HepG2 (cell line): Measurements from ENCODE around the gene ST3GAL4. TPM values are rescaled to one million over a fixed set of nuclear protein-coding genes. Genes with fewer than 3 reads are reported as not detected.

Source experiments
- ATAC-seq: fragments of 200-7000 bp; cut with Tn5 transposase; 3 replicates; pipeline ENCODE4 v1.9.1; 2020; ENCODE audit warnings: mild to moderate bottlenecking, moderate library complexity
- BruUV-seq: library from RNA; stranded (reverse); fragments of 400-500 nt; replicated peaks from 2 replicates; lab custom pipeline; 2021; lab: Mats Ljungman, UMichigan
- CTCF ChIA-PET: fragments of 300-600 bp; formaldehyde crosslinking; extraction: SDS; loops from one replicate; lab custom pipeline; 2021; ENCODE audit warnings: low total read pairs, inconsistent platforms, low intra/inter-chr PET ratio; lab: Yijun Ruan, JAX
- POLR2A ChIA-PET: fragments of 350-600 bp; sonication (Branson Sonifier 250); formaldehyde crosslinking; loops from one replicate; lab custom pipeline; 2020; ENCODE audit warnings: antibody characterized with exemption, inconsistent platforms; lab: Yijun Ruan, JAX
- DNase-seq: peaks from one replicate; pipeline ENCODE4 v3.0.0-alpha.2; 2015; ENCODE audit warnings: low spot score
- FAIRE-seq: peaks from 3 replicates; lab custom pipeline; 2011; peaks lifted over from hg19 to GRCh38; lab: Jason Lieb, UNC
- H2AFZ ChIP-seq: one replicate; pipeline ENCODE4 v1.6.1; 2011; ENCODE audit warnings: low read length, inconsistent platforms
- H3K27ac ChIP-seq: fragments of 300-600 bp; 3 replicates; pipeline ENCODE4 v1.8.0; 2011; ENCODE audit warnings: mixed run types, mild to moderate bottlenecking, mixed read lengths, low read length, inconsistent platforms; ENCODE audit not compliant: insufficient read depth; ENCODE audit errors: extremely low read length
- H3K27me3 ChIP-seq, 2 experiments: fragments of 200-600 bp in 1 of 2; 2 replicates in 1 of 2; 3 replicates in 1 of 2; pipeline versions ENCODE4 v1.6.0 to v1.8.0; 2011; ENCODE audit warnings: low read length in 2 of 2, mild to moderate bottlenecking in 2 of 2, moderate library complexity in 2 of 2, inconsistent platforms in 1 of 2; ENCODE audit not compliant: insufficient read depth in 2 of 2, control insufficient read depth in 1 of 2
- H3K36me3 ChIP-seq, 2 experiments: fragments of 200-600 bp in 1 of 2; replicated peaks in 1 of 2; 2 replicates in 1 of 2; 3 replicates in 1 of 2; pipeline versions ENCODE4 v1.5.1 to v1.8.0; 2011; ENCODE audit warnings: low read length in 2 of 2, inconsistent platforms in 1 of 2; ENCODE audit not compliant: insufficient read depth in 2 of 2, control insufficient read depth in 1 of 2
- H3K4me1 ChIP-seq: 2 replicates; pipeline ENCODE4 v1.5.1; 2012; ENCODE audit warnings: low read length, inconsistent platforms; ENCODE audit not compliant: insufficient read depth
- H3K4me2 ChIP-seq: 2 replicates; pipeline ENCODE4 v1.6.0; 2011; ENCODE audit warnings: low read depth, low read length, inconsistent platforms
- H3K4me3 ChIP-seq, 3 experiments: fragments of 200-600 bp in 1 of 3; sonication (generic), shearing (Covaris generic) in 1 of 3; replicated peaks in 1 of 3; 2 replicates each; pipeline ENCODE4 v1.5.1; 2011 to 2016; ENCODE audit warnings: low read length in 3 of 3, inconsistent platforms in 2 of 3, low read depth in 2 of 3, mild to moderate bottlenecking in 2 of 3, control low read depth in 1 of 3, mixed read lengths in 1 of 3; ENCODE audit not compliant: insufficient read depth in 1 of 3
- H3K79me2 ChIP-seq: one replicate; pipeline ENCODE4 v1.6.1; 2011; ENCODE audit warnings: low read length, inconsistent platforms; ENCODE audit not compliant: insufficient read depth
- H3K9ac ChIP-seq: 2 replicates; pipeline ENCODE4 v1.6.0; 2011; ENCODE audit warnings: mild to moderate bottlenecking, low read depth, low read length, inconsistent platforms; ENCODE audit not compliant: insufficient read depth
- H3K9me3 ChIP-seq: 2 replicates; pipeline ENCODE4 v1.5.1; 2012; ENCODE audit warnings: mild to moderate bottlenecking, low read length
- H4K20me1 ChIP-seq: 2 replicates; pipeline ENCODE4 v1.6.0; 2011; ENCODE audit warnings: inconsistent platforms, mild to moderate bottlenecking, low read length, moderate library complexity; ENCODE audit not compliant: insufficient read depth
- AKNA ChIP-seq: sonication (generic); formaldehyde crosslinking; IDR thresholded peaks from 2 replicates; pipeline ENCODE4 v1.4.0; 2020; ENCODE audit warnings: missing genetic modification reagents, borderline replicate concordance
- ATF5 ChIP-seq: sonication (generic); formaldehyde crosslinking; IDR thresholded peaks from 2 replicates; pipeline ENCODE4 v1.4.0; 2020; ENCODE audit warnings: mild to moderate bottlenecking, low read depth, missing genetic modification reagents
- FIP1L1 ChIP-seq: fragments of 200-400 bp; formaldehyde crosslinking; IDR thresholded peaks from 2 replicates; pipeline ENCODE4 v1.6.1; 2018; ENCODE audit warnings: low read depth, mild to moderate bottlenecking, low read length, moderate library complexity, borderline replicate concordance; ENCODE audit not compliant: insufficient read depth
- FOXP1 ChIP-seq, 2 experiments: fragments of 450-650 bp in 1 of 2; IDR thresholded peaks; 2 replicates each; pipeline ENCODE4 v1.6.1; 2017 to 2018; ENCODE audit warnings: antibody characterized with exemption in 1 of 2
- HDAC6 ChIP-seq: fragments of 200-600 bp; sonication (generic); IDR thresholded peaks from 2 replicates; pipeline ENCODE4 v1.7.0; 2017; ENCODE audit warnings: mild to moderate bottlenecking, antibody characterized with exemption, low read length, low read depth
- HOXA3 ChIP-seq: sonication (generic); formaldehyde crosslinking; IDR thresholded peaks from 2 replicates; pipeline ENCODE4 v1.5.0; 2020; ENCODE audit warnings: missing genetic modification reagents
- USF2 ChIP-seq, 2 experiments: sonication (generic) in 1 of 2; formaldehyde crosslinking in 1 of 2; IDR thresholded peaks; 2 replicates each; pipeline versions ENCODE4 v1.5.1 to v1.6.1; 2011 to 2020; ENCODE audit warnings: borderline replicate concordance in 1 of 2, low read depth in 1 of 2, low read length in 1 of 2, mild to moderate bottlenecking in 1 of 2, missing genetic modification reagents in 1 of 2, moderate library complexity in 1 of 2
- ZC3H4 ChIP-seq: sonication (generic); formaldehyde crosslinking; IDR thresholded peaks from 2 replicates; pipeline ENCODE4 v1.4.0; 2020; ENCODE audit warnings: missing genetic modification reagents, borderline replicate concordance
- ZNF33B ChIP-seq: sonication (generic); formaldehyde crosslinking; IDR thresholded peaks from 2 replicates; pipeline ENCODE4 v1.5.1; 2020; ENCODE audit warnings: mild to moderate bottlenecking, missing genetic modification reagents
- ZNF629 ChIP-seq: sonication (generic); formaldehyde crosslinking; conservative IDR thresholded peaks from 2 replicates; pipeline ENCODE4 v1.5.0; 2020; ENCODE audit warnings: missing genetic modification reagents
- WGBS: methylation state at CpG from one replicate; pipeline ENCODE4 v1.1.6; 2017; ENCODE audit warnings: low lambda C conversion rate; 5-methylcytosine and 5-hydroxymethylcytosine counted together
- in situ Hi-C: cut with HindIII; loops from 2 replicates; pipeline ENCODE4 v1.10.0; 2017; ENCODE audit warnings: low pct_unique_long_range_greater_than_20kb; ENCODE audit not compliant: extremely low pct_ligation_motif_present
- intact Hi-C: fragments of 100-400 bp; cut with micrococcal nuclease; formaldehyde crosslinking; loops from one replicate; pipeline ENCODE4 v1.10.0; 2022; ENCODE audit not compliant: unreplicated experiment
- polyA plus RNA-seq, 8 experiments: library from polyadenylated mRNA; depleted of rRNA in 3 of 8; stranded (reverse) in 7 of 8; unstranded in 1 of 8; fragments of >200 nt; fragmentation: Illumina TruSeq in 4 of 8; extraction: Trizol in 4 of 8; gene quantifications; 2 replicates each; pipeline versions ENCODE4 v1.2.1 to v1.2.3, GENCODE V29; 2011 to 2016; ENCODE audit warnings: low read depth in 4 of 8, missing spikeins in 1 of 8, mixed read lengths in 1 of 8; ENCODE audit not compliant: insufficient read depth in 1 of 8
- total RNA-seq, 5 experiments: library from RNA; depleted of rRNA; stranded (reverse); fragments of >200 nt; fragmentation: Illumina TruSeq; extraction: Trizol; gene quantifications; 2 replicates each; pipeline ENCODE4 v1.2.3, GENCODE V29; 2016; ENCODE audit warnings: low read depth in 1 of 5
- TF ChIP-seq, protein P1 (sequence below): sonication (generic); formaldehyde crosslinking; IDR thresholded peaks from 2 replicates; pipeline ENCODE4 v1.8.0; 2023; ENCODE audit warnings: mild to moderate bottlenecking, missing genetic modification reagents

The ST3GAL4 gene
- total and polyA plus RNA-seq, 2 of the 13 experiments (the other 11 are each of a cell fraction or from before 2014, with no cell fraction given), result 9.1 to 13.3 TPM

GRCh38 chr11:126406368-126406767 lies 50.9 kb downstream of the ST3GAL4 start (continued):
- no peak for TF ChIP-seq ZC3H4 (CRISPR knock-in tag)
- TF ChIP-seq HOXA3, result no peak

DNA sequence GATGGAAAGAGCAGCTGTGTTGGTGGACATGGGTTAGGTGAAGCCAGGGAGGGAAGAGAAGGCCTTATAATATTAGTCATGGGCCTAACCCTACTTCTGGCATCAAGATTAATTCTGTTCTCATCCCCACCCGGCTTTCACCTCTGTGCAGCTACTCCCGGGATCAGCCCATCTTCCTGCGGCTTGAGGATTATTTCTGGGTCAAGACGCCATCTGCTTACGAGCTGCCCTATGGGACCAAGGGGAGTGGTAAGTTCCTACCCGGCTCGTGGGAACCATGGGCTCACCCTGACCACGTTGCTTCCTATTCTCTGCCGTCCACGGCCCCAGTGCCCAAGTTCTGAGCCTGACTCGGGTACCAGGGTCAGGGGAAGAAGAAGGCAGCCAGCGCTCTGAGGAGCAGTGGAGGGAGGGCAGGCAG lies 51.6 kb downstream of the ST3GAL4 start:
- in situ Hi-C loops (no loop called here), intact Hi-C loops (no loop called here)
- POLR2A ChIA-PET, result no interaction called here
- no peak for FAIRE-seq
- no peak overlapping the region for H2AFZ ChIP-seq
- H3K27me3 ChIP-seq, result no peaks in the 10 kb centered on the region
- no peak overlapping the region for H3K4me2 ChIP-seq
- no peaks in the 10 kb centered on the region for H4K20me1 ChIP-seq
- no peak overlapping the region for H3K4me3 ChIP-seq
- no peak for ATAC-seq
- H3K79me2 ChIP-seq, result no peaks in the 10 kb centered on the region
- CTCF ChIA-PET, result no interaction called here
- H3K9ac ChIP-seq, result no peak overlapping the region
- no peak overlapping the region for H3K27ac ChIP-seq
- H3K4me1 ChIP-seq, result no peaks in the 10 kb centered on the region
- BruUV-seq, result no TSS peak
- H3K9me3 ChIP-seq, result no peaks in the 10 kb centered on the region
- DNase-seq, result no peak
- H3K36me3 ChIP-seq, result peaks cover 11 to 24% of the 10 kb centered on the region in 2 experiments; a peak in 4 of 5 replicates
- 93% methylated on average over 8 of the region's 12 CpGs for WGBS
- TF ChIP-seq, protein P1, sequence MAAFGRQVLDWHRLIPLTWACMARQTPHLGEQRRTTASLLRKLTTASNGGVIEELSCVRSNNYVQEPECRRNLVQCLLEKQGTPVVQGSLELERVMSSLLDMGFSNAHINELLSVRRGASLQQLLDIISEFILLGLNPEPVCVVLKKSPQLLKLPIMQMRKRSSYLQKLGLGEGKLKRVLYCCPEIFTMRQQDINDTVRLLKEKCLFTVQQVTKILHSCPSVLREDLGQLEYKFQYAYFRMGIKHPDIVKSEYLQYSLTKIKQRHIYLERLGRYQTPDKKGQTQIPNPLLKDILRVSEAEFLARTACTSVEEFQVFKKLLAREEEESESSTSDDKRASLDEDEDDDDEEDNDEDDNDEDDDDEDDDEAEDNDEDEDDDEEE (CRISPR knock-in tag), result no peak
- TF ChIP-seq USF2 (IDR thresholded peaks at IDR 0.05; ENCODE audit: low read depth, low read length), result no peak
- no peak for TF ChIP-seq USF2 (CRISPR knock-in tag; IDR thresholded peaks at IDR 0.05; ENCODE audit: borderline replicate concordance)
- no peak for TF ChIP-seq HDAC6
- TF ChIP-seq AKNA (CRISPR knock-in tag), result no peak
- no peak for TF ChIP-seq ZNF629
- no peak for TF ChIP-seq FIP1L1
- no peak for TF ChIP-seq ZNF33B (CRISPR knock-in tag)
- no peak for TF ChIP-seq FOXP1 (IDR thresholded peaks at IDR 0.05)
- TF ChIP-seq FOXP1 (CRISPR knock-in tag; IDR thresholded peaks at IDR 0.05), result no peak
- no peak for TF ChIP-seq ATF5 (CRISPR knock-in tag)
